Body of pancreas (tissue), 4 donors: ENCODE data around the gene ANKRD28.

ENCODE experiments used
- CTCF ChIP-seq, 7 experiments: fragments of 450-650 bp in 4 of 7; fragments of 200-600 bp in 3 of 7; sonication (generic) in 3 of 7; IDR thresholded peaks; one replicate each; pipeline ENCODE4 v1.5.1; 2016 to 2019; ENCODE audit warnings: antibody characterized with exemption in 7 of 7
- POLR2A ChIP-seq, 3 donors: fragments of 450-650 bp; IDR thresholded peaks; one replicate each; pipeline ENCODE4 v1.6.1; 2016; ENCODE audit warnings: antibody characterized with exemption in 3 of 3, mild to moderate bottlenecking in 2 of 3

GRCh38 chr3:15722877-15723623, 74.7 kb downstream of the ANKRD28 start:
- TF ChIP-seq CTCF (IDR thresholded peaks at IDR 0.05), result no peak
- TF ChIP-seq POLR2A (IDR thresholded peaks at IDR 0.05), result no peak
